Fibroblast of lung (primary cell): Measurements from ENCODE around the gene MYO1F. TPM values are rescaled to one million over a fixed set of nuclear protein-coding genes. Genes with fewer than 3 reads are reported as not detected.
"Not testable (repeated sequence)": the region's sequence is repeated elsewhere in the genome, so short reads cannot be mapped to it uniquely, and the experiment has no call there.

Source experiments
- DNase-seq, 2 donors: peaks; one replicate each; pipeline versions ENCODE4 v3.0.0 to v3.0.0-alpha.2; 2010; ENCODE audit warnings: low read depth in 2 of 2
- H2AFZ ChIP-seq: 2 replicates; pipeline ENCODE4 v1.5.1; 2012; ENCODE audit warnings: low read length, control low read depth, inconsistent platforms
- H3K27ac ChIP-seq: 2 replicates; pipeline ENCODE4 v1.5.1; 2011; ENCODE audit warnings: low read length, control low read depth; ENCODE audit not compliant: insufficient read depth
- H3K27me3 ChIP-seq: 2 replicates; pipeline ENCODE4 v1.5.1; 2011; ENCODE audit warnings: mild to moderate bottlenecking, low read length; ENCODE audit not compliant: control insufficient read depth, insufficient read depth
- H3K36me3 ChIP-seq: 2 replicates; pipeline ENCODE4 v1.5.1; 2011; ENCODE audit warnings: low read length; ENCODE audit not compliant: control insufficient read depth, insufficient read depth
- H3K4me1 ChIP-seq: 2 replicates; pipeline ENCODE4 v1.5.1; 2011; ENCODE audit warnings: low read length; ENCODE audit not compliant: control insufficient read depth, insufficient read depth; ENCODE audit errors: extremely low read depth
- H3K4me2 ChIP-seq: 2 replicates; pipeline ENCODE4 v1.5.1; 2011; ENCODE audit warnings: low read length, control low read depth; ENCODE audit not compliant: insufficient read depth; ENCODE audit errors: extremely low read depth
- H3K4me3 ChIP-seq, 4 experiments: fragments of 200-600 bp in 1 of 4; sonication (generic) in 1 of 4; replicated peaks in 1 of 4; 2 replicates each; pipeline ENCODE4 v1.5.1; 2011 to 2016; ENCODE audit warnings: low read length in 4 of 4, low read depth in 3 of 4, mild to moderate bottlenecking in 3 of 4, control low read depth in 2 of 4, inconsistent platforms in 1 of 4, mixed read lengths in 1 of 4; ENCODE audit not compliant: insufficient read depth in 1 of 4; ENCODE audit errors: control extremely low read depth in 1 of 4
- H3K79me2 ChIP-seq: 2 replicates; pipeline ENCODE4 v1.5.1; 2012; ENCODE audit warnings: mild to moderate bottlenecking, low read length, inconsistent platforms; ENCODE audit not compliant: control insufficient read depth, insufficient read depth
- H3K9ac ChIP-seq: 2 replicates; pipeline ENCODE4 v1.5.1; 2011; ENCODE audit warnings: mild to moderate bottlenecking, low read length, control low read depth; ENCODE audit not compliant: insufficient read depth
- H3K9me3 ChIP-seq: 2 replicates; pipeline ENCODE4 v1.5.1; 2012; ENCODE audit warnings: low read depth, low read length; ENCODE audit not compliant: control insufficient read depth, insufficient read depth
- H4K20me1 ChIP-seq: 2 replicates; pipeline ENCODE4 v1.5.1; 2011; ENCODE audit warnings: low read length; ENCODE audit not compliant: control insufficient read depth, insufficient read depth; ENCODE audit errors: extremely low read depth
- CTCF ChIP-seq, 2 donors: IDR thresholded peaks in 1 of 2; conservative IDR thresholded peaks in 1 of 2; 1 replicate in 1 of 2; 2 replicates in 1 of 2; pipeline ENCODE4 v1.5.1; 2011 to 2012; ENCODE audit warnings: low read length in 2 of 2, control low read depth in 1 of 2, inconsistent platforms in 1 of 2, low read depth in 1 of 2, mild to moderate bottlenecking in 1 of 2
- EZH2 ChIP-seq: IDR thresholded peaks from 2 replicates; pipeline ENCODE4 v1.5.1; 2012; ENCODE audit warnings: low read length, control low read depth, mild to moderate bottlenecking; ENCODE audit errors: missing control alignments
- polyA plus RNA-seq, 2 donors: library from polyadenylated mRNA; depleted of rRNA in 1 of 2; stranded (reverse) in 1 of 2; unstranded in 1 of 2; fragments of >200 nt; gene quantifications; 2 replicates each; pipeline ENCODE4 v1.2.1, GENCODE V29; 2011 to 2012; ENCODE audit warnings: missing spikeins in 1 of 2
- total RNA-seq: library from RNA; depleted of rRNA; stranded (reverse); fragments of >200 nt; gene quantifications from 2 replicates; pipeline ENCODE4 v1.2.1, GENCODE V29; 2014

MYO1F gene
- total and polyA plus RNA-seq, 2 donors (not counting 1 experiment from before 2014, with no cell fraction given), result 0.08 to 0.17 TPM

GRCh38 chr19:8618751-8619150 is 41.5 kb upstream of the MYO1F start:
- Histone ChIP-seq H3K36me3 (no peaks in the 10 kb centered on the region), H3K27ac (no peak overlapping the region), H3K27me3 (no peaks in the 10 kb centered on the region), H3K4me2 (no peak overlapping the region), H3K4me1 (no peaks in the 10 kb centered on the region), H2AFZ (no peak overlapping the region), H3K79me2 (no peaks in the 10 kb centered on the region), H3K9me3 (no peaks in the 10 kb centered on the region), H3K4me3 (no peak overlapping the region), H3K9ac (no peak overlapping the region), H4K20me1 (no peaks in the 10 kb centered on the region)
- DNase-seq, result no peak
- TF ChIP-seq EZH2, result no peak
- TF ChIP-seq CTCF (conservative IDR thresholded peaks at IDR 0.05 in 1 of 2, IDR thresholded peaks at IDR 0.05 in 1 of 2; ENCODE audit: low read depth in 1 of 2, low read length in 2 of 2), result no peak

- Histone ChIP-seq H3K9me3 (no peaks in the 10 kb centered on the region), H3K36me3 (no peaks in the 10 kb centered on the region), H3K27ac (no peak overlapping the region), H3K4me2 (no peak overlapping the region), H3K9ac (no peak overlapping the region), H4K20me1 (no peaks in the 10 kb centered on the region), H2AFZ (no peak overlapping the region), H3K4me1 (no peaks in the 10 kb centered on the region), H3K27me3 (no peaks in the 10 kb centered on the region), H3K4me3 (no peak overlapping the region), H3K79me2 (no peaks in the 10 kb centered on the region)
- no peak for TF ChIP-seq EZH2
- TF ChIP-seq CTCF (conservative IDR thresholded peaks at IDR 0.05 in 1 of 2, IDR thresholded peaks at IDR 0.05 in 1 of 2; ENCODE audit: low read depth in 1 of 2, low read length in 2 of 2), result no peak
- DNase-seq, result no peak
These were observed 40.7 kb upstream of the MYO1F start for GRCh38 chr19:8617984-8618383.

GRCh38 chr19:8617325-8617724 is 40.1 kb upstream of the MYO1F start:
- not testable (repeated sequence) for H3K79me2 ChIP-seq

GRCh38 chr19:8616861-8617260 is 39.6 kb upstream of the MYO1F start:
- Histone ChIP-seq H3K27ac (no peak overlapping the region), H3K36me3 (no peaks in the 10 kb centered on the region), H3K4me1 (no peaks in the 10 kb centered on the region), H3K27me3 (no peaks in the 10 kb centered on the region), H4K20me1 (no peaks in the 10 kb centered on the region), H2AFZ (no peak overlapping the region), H3K9me3 (no peaks in the 10 kb centered on the region), H3K4me2 (no peak overlapping the region), H3K79me2 (no peaks in the 10 kb centered on the region), H3K4me3 (no peak overlapping the region), H3K9ac (no peak overlapping the region)
- DNase-seq, result no peak
- TF ChIP-seq EZH2, result no peak

More at GRCh38 chr19:8617325-8617724, 40.1 kb upstream of the MYO1F start:
- not testable (repeated sequence) for H3K9ac ChIP-seq, H3K4me1 ChIP-seq, H3K4me3 ChIP-seq, H3K9me3 ChIP-seq, H3K27ac ChIP-seq, DNase-seq, H4K20me1 ChIP-seq, H2AFZ ChIP-seq, H3K4me2 ChIP-seq, H3K27me3 ChIP-seq, H3K36me3 ChIP-seq
